ENCODE measurements around the gene LGI4.

LGI4 gene

DNA sequence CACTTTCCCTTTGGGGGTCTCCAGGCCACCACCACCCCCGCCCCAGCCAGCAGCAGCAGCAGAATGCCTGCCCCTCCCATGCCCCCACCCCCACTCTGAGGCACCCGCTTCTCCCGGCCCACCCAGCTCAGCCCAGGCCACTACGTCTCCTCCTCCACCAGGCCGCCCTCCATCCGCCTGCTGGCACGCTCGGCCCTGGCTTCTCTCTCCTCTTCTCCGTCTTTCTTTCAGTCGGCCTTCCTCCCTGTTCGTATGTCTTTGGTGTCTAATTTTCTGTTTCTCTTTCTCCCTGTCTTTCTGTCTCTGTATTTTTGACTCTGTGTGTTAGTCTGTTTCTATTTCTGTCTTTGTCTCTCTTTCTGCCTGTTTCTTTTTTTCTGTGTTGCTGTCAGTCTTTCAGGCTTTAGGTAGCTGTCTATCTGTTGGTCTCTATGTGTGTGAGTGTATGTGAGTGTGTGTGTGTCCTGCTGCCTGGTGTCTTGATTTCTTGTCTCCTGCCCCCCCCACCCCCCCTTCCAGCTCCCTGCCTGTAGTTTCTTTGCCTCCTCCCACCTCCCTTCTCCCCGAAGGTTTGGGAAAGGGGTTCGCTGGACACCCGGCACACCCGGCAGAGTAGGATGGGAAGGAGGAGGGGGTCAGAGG is at the start of gene LGI4:
LGI4 (minus strand) TSS at position 459 of the 642 bp plus-strand sequence; CDS start at position 80, 379 bp downstream.
- DNase-seq (ENCODE audit: low read depth) = no peak

DNA sequence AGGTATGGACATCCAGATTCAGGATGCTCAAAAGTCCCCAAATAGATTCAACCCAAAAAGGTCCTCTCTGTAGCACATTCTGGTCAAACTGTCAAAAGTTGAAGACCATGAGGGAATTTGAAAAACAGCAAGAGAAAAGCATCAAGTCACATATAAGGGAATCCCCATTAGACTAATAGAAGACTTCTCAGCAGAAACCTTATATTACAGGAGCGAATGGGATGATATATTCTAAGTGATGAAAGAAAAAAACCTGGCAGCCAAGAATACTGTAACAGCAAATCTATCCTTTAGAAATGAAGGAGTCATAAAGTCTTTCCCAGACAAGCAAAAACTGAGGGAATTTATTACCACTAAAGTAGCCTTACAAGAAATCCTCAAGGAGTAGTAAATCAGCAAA is 49.4 kb upstream of the LGI4 start:
- DNase-seq (ENCODE audit: low read depth) = no peak

DNA sequence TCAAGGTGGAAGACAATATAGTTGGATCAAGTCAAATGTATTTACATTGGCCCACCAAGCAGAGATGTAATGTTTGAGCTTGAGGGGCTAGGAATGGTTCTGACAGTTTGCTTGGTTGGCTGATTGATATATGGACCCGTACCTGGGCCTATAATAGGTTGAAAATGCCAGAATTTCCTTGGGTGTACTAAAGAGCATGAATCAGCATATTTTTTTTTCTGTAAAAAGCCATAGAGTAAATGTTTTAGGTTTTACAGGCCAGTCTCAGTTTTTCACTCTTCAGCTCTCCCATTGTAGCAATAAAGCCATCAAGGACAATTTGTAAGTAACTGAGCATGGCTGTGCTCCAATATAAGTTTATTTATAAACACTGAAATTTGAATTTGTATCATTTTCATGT is 46.5 kb upstream of the LGI4 start:
- DNase-seq (ENCODE audit: low read depth) = no peak

DNA sequence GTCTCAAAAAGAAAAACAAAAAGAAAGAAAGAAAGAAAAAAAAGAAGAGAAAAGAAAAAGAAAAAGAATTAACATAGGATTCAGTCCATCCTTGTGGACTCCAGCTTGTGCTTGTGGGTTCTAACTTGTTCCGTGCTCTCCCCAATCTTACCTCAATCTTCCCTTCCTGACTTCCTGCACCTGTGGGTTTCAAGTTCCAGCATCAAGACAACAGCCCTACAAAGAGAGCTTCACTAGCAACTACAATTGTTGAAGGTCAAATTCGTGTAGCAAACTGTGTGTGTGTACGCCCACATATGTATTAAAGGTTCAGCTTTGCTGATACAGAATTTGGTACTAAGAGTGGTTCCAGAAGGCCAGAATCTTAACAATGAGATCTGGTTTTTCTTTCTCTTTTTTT is 45.0 kb upstream of the LGI4 start:
- DNase-seq (ENCODE audit: low read depth) = no peak

DNA sequence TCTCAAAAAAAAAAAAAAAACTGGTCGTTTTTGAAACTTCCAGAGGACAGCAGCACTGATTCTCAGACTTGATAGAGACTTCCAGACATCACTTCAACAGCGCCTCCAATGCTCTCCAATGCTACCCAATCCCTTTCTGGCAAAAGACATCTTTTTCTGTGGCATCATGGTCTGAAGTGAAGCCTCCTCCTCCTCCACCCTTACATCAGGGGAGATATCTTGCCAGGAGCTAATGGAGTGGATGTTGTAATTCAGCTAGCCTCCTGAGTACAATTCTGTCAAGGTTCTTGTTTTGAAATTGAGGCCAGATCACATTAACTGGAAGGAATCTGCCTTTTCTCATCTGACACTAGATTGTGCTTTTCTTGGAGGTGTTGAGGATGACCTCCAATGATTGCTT is 43.8 kb upstream of the LGI4 start:
- no peak for DNase-seq (ENCODE audit: low read depth)

DNA sequence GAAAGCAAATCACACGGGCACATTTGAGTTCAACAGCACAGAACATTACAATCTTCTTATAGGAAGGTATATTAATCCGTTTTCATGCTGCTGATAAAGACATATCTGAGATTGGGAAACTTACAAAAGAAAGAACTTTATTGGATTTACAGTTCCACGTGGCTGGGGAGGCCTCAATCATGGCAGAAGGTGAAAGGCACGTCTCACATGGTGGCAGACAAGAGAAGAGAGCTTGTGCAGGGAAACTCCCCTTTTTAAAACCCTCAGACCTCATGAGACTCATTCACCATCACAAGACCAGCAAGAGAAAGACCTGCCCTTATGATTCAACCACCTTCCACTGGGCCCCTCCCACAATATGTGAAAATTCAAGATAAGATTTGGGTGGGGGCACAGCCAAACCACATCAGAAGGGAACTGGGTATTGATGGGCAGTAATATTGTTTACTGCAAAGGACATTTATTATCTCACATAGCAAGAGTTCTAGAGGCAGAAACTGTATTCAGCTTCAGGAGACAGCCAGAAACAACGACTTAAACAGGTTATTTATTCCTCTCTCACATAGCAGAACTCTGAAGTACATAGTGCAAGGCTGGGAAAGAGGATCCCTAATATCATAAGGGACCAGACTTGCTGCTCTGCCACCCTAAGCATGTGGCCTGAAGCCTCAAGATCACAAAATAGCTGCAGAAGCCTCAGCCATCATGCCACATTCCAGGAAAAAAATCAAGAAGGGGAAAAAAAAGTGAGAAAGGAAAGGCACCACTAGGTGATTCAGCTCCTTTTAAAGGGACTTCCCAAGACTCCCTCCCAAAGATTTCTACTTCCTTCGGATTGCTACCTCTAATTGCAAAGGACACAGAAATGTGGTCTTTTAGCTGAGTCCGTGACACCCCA is 42.8 kb upstream of the LGI4 start:
- no peak for DNase-seq (ENCODE audit: low read depth)

DNA sequence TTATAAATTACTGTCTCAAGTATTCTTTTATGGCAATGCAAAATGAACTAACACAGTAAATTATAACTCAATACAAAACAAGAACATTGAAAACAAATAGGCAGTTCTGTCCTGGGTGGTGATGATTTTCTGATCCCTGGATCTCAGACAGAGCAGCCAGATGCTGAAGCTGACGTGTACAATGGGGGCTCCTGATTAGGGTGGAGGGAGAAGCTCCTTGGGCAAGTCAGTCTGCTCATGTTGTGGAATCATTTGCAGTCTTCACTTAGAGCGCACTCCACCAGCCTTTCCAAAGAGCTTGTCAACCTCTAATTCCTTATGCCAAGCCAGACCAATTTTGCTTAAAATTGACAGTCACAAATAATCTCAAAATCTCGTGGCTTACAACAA is 41.3 kb upstream of the LGI4 start:
- DNase-seq (ENCODE audit: low read depth) = no peak

DNA sequence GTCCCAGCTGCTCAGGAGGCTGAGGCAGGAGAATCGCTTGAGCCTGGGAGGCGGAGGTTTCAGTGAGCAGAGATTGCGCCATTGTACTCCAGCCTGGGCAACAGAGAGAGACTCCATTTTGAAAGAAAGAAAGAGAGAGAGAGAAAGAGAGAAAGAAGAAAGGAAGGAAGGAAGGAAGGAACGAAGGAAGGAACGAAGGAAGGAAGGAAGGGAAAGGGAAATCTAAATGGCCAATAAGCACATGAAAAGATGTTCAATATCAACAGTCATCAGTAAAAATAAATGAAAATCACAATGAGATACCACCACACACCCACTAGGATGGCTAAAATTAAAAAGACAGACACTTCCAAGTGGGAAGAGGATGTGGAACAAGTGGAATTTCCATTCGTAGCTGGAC is 39.4 kb upstream of the LGI4 start:
- DNase-seq (ENCODE audit: low read depth) = no peak

DNA sequence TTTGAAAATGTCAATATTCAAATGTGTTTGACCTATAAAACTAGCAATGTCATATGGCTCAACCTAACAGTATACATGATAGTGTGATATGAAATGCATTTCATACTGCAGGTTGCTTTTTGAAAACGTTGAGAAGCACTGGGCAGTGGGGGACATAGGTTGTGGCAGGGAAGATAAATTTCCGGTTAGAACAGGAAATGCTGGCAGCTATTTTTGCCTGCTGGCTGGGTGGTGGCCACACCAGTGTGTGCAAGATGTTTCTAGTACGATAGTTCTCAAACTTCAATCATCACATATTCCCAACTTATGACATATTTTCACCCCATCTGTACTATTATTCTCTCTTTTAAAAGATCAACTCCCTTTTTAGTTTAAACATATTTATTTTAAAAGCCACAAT is 36.9 kb upstream of the LGI4 start:
- no peak for DNase-seq (ENCODE audit: low read depth)

DNA sequence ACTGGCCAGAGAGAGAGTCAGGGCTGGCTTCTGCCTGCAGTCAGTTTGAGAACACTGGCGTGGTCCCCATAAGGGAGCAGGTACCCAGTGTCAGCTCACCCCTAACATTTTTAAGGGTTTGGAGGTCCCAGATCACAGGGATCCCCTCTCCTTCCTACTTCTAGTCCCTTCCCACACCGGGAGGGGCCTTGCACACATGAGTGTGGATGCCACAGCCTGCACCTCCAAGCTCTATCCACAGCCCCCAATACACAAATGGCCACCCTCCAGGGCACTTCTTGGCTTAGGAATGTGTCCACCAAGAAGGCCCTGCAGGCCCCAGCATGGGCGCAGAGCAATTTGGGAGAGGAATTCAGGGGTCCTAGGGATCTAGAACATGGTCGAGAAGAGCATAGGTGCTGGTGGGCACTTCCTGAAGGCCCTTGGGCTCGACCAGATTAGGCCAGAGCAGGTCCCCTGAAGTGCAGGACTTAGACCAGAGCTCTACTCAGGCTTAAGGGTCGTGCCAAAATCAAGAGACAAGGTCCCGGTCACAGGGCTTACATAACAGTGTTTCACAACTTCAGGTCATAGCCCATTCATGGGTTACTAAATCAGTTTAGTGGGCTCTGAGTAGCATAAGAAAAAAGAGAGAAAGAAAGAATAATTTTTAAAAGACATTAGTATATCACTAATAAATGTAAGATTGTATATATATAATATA is 35.7 kb upstream of the LGI4 start:
- no peak for DNase-seq (ENCODE audit: low read depth)

DNA sequence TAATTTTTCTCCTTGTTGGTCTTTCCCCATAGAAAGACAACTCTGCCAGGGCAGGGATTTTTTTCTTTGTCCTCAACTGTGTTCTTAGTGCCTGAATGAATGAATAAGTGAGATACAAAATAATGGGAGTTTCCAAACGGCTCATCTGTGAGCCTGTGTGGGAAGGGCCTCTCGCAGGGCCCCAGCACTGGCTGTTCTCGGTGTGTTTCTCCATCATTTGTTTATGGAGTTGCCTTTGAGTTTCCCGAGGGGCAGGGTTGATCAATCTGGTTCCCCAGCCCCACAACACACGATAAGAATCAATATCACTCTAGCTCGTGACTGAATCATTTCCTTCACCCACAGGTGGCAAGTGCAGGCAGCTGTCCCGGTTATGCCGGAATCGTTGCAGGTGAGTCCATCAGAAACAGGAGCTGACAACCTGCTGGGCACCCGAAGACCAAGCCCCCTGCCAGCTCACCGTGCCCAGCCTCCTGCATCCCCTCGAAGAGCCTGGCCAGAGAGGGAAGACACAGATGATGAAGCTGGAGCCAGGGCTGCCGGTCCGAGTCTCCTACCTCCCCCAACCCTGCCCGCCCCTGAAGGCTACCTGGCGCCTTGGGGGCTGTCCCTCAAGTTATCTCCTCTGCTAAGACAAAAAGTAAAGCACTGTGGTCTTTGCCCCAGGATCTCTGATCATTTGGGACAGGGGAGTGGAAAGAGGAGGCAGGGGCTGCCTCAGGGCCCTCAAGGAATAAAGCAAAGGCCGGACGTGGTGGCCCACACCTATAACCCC is 34.5 kb upstream of the LGI4 start:
- DNase-seq (ENCODE audit: low read depth) = no peak

DNA sequence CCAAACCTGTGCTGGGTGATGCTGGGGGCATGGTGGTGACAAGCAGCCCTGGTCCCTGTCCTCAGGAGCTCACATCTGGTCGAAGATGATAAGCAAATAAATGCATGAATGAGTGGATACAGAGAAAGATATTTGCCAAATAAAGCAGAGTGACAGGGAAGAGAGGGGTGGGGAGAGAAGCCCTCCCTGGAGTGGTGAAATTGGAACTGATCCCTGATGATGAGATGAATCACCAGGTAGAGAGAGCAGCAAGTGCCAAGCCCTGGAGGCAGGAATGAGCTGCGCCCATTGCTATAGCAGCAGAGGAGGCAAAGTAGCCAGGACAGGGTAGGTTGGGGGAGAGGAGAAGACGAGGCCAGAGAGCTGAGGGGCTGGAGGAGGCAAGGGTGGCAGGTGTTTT is 33.3 kb upstream of the LGI4 start:
- DNase-seq (ENCODE audit: low read depth) = no peak

DNA sequence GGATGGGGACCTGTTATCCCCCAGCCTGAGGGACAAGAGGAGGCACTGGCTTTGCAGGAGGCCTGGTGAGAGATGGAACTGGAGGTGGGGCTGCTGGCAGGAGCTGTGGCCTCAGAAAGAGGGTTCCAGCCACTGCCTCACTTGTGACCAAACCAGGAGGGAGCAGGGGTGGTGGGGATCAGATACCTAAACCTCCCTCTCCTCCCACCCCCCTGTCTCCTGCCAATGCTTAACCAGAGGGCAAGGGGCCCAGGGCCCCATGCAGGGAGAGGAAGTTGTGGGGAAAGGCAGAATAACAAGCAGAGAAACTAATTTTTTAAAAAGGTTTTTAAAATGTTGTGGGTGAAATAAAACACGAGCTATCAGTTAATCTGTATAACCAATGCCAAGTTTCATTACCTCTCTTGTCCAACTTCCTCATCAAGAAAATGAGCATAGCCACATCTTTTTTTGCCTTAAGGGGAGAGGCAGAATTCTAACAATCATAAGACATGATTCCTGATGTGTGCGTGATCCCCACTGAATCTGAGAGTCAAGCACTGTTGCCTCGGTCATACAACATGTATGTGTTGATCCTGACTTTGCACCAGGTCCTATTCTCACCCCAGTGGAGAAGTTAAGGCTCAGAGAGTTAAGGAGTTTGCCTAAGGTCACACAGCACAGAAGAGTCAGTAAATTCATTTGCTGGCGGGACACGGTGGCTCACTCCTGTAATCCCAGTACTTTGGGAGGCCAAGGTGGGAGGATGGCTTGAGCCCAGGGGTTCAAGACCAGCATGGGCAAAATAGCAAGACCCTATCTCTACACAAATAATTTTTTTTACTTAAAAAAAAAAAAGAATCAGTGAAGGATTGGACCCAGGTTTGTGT is 32.6 kb upstream of the LGI4 start:
- no peak for DNase-seq (ENCODE audit: low read depth)

DNA sequence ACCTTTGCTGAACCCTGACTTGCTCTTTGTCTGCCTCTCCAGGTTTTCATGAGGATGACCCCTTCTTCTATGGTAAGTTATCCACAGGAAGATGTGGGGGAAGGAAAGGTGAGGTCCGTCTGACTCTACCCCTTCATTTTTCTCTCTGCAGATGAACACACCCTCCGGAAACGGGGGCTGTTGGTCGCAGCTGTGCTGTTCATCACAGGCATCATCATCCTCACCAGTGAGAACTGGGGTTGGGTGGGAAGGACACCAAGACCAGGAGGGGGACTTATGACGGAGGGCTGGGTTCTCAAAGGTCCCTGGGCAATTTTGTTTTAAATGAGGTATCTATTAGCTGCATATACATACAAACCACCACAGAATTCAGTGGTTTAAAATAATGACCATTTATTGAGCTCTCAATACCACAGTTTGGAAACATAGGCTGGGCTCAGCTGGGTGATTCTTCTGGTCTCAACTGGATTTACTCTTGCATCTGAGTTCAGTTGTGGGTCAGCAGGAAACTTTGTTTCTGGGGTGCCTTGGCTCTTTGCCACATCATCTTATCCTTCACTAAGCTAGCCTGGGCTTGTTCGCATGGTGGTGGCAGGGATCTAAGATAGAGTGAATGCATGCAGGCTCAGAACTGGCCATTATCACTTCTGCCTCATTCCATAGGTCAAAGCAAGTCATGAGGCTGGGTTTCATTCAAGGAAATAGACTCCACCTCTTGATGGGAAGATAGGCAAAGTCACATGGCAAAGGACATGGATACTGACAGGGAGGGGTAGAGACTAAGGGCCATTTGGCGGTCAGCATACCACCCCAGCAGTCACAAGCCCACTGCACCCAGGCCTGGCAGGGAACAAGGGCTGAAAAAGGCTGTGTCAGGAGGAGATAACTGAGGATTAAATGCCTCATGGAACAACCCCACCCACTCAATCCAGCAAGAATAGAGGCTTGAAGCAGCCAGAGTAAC is 31.5 kb upstream of the LGI4 start:
- DNase-seq (ENCODE audit: low read depth) = no peak

DNA sequence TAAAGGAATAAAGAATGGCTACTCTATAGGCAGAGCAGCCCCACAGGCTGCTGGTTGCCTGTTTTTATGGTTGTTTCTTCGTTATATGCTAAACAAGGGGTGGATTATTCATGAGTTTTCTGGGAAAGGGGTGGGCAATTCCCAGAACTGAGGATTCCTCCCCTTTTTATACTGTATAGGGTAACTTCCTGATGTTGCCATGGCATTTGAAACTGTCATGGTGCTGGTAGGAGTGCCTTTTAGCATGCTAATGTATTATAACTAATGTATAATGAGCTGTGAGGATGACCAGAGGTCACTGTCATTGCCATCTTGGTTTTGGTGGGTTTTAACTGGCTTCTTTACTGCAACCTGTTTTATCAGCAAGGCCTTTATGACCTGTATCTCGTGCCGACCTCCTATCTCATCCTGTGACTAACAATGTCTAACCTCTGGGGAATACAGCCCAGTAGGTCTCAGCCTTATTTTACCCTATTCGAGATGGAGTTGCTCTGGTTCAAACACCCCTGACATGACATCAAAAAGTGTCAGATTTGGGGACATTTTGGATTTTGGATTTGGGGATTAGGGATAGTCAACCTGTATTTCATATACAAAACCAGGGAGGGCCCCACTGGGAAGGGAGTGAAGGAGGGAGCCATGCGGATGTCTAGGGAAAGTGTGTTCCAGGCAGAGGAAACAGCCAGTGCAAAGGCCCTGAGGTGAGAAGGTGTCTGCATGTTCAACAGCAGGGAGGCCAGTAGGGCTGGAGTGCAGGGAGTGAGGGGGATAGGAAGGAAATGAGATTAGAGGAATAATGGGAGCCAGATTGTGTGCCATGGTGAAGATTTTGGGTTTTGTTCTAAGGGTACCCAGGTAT is 30.6 kb upstream of the LGI4 start:
- no peak for DNase-seq (ENCODE audit: low read depth)

DNA sequence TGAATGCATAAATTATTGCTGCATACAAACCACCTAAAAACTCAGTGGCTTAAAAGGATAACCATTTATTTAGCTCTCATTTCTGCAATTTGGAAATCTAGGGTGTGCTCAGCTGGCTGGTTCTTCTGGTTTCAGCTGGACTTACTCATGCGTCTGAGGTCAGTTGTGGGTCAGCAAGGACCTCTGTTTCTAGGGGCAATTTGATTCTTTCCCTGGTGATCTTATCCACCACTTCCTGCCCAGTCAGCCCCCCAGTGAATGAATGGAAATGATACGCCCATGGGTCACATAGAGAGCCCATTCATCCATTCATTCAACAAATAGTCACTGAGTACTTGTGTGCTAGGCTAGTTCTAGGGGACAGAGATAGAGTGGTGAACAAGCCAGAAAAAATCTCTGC is 29.6 kb upstream of the LGI4 start:
- no peak for DNase-seq (ENCODE audit: low read depth)

DNA sequence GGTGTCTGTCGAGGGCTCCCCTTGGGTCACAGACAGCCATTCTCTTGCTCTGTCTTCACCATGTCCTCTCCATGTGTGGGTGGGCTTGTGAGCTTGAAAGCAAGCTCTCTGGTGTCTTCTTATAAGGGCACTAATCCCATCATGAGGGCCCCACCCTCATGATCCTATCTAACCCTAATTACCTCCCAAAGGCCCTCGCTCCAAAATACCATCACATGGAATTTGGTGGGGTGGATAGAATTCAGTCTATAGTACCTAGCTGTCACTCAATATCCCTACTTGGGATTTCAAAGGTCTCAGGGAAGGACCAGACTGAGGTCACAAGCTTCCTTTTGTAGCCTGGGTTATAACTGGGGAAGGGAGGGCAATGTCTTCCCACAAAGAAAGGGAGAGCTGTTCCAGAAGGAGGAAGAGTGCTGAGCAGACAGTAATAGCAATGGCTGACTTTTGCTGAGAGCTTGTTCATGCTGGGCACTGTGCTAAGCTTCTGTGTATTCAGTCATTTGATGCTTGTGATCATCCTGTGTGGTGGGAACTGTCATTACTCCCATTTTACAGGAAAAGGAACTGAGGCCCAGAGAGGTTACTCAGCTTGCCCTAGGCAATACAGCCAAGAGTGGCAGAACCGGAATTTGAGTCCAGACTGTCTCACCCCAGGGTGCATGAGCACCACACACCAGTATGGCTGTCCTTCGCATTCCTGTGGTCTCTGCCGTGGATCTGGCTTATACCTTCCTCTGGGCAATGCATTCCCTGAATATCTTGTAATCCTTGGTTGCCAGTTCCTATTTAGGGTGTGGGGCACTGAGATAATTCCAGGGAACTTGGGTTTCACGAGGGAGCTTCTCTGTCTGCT is 27.8 kb upstream of the LGI4 start:
- no peak for DNase-seq (ENCODE audit: low read depth)

DNA sequence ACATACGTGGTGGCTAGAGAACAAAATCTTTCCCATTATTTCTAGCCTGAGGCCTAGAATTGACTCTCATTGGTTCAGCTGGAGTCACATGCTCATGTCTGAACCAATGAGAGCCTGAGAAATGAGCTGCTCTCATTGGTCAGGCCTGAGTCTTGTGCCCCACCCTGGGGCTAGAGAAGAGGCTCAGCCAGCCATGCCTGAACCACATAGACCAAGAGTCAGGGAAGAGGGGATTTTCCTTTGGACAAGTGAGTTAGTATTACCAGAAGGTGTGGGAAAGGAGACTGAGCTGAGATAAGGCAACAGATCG is 26.5 kb upstream of the LGI4 start:
- DNase-seq (ENCODE audit: low read depth) = no peak
